CD1c-positive myeloid dendritic cell (primary cell): Measurements from ENCODE around the gene ZNF488.
A peak's percentile ranks its signal among the peaks of the same experiment; 100 is the strongest.

ENCODE experiments used
- DNase-seq: peaks from one replicate; pipeline ENCODE4 v3.0.0-alpha.2; 2016; ENCODE audit errors: extremely low spot score

ZNF488 gene

DNA sequence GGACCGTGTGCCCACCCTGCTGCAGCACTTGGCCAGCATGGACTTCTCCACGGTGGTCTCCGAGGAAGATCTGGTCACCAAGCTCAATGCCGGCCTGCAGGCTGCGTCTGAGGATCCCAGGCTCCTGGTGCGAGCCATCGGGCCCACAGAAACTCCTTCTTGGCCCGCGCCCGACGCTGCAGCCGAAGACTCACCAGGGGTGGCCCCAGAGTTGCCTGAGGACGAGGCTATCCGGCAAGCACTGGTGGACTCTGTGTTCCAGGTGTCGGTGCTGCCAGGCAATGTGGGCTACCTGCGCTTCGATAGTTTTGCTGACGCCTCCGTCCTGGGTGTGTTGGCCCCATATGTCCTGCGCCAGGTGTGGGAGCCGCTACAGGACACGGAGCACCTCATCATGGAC lies 34.6 kb downstream of the ZNF488 start:
- DNase-seq: no peak

- no peak for DNase-seq
Measured at GRCh38 chr10:47348661-47349470, 35.2 kb downstream of the ZNF488 start.

- no peak for DNase-seq
Measured at GRCh38 chr10:47348138-47348651, 35.9 kb downstream of the ZNF488 start, which contains the start of gene RBP3. RBP3 (plus strand) TSS chr10:47348363; CDS start chr10:47348485, 122 bp downstream.

DNA sequence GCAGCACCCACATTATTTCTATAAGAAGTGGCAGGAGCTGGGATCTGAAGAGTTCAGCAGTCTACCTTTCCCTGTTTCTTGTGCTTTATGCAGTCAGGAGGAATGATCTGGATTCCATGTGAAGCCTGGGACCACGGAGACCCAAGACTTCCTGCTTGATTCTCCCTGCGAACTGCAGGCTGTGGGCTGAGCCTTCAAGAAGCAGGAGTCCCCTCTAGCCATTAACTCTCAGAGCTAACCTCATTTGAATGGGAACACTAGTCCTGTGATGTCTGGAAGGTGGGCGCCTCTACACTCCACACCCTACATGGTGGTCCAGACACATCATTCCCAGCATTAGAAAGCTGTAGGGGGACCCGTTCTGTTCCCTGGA lies 36.8 kb downstream of the ZNF488 start:
- no peak for DNase-seq

GRCh38 chr10:47346581-47347302 lies 37.4 kb downstream of the ZNF488 start:
- DNase-seq: no peak

GRCh38 chr10:47344996-47345870 lies 38.9 kb downstream of the ZNF488 start:
- DNase-seq: no peak

GRCh38 chr10:47340608-47341170 lies 43.4 kb downstream of the ZNF488 start:
- peak; percentile 56 for DNase-seq

- DNase-seq: peak; percentile 16
Measured at GRCh38 chr10:47339759-47340607, 44.1 kb downstream of the ZNF488 start.

- no peak for DNase-seq
Measured at GRCh38 chr10:47339186-47339735, 44.8 kb downstream of the ZNF488 start.

GRCh38 chr10:47337310-47337709 lies 46.8 kb downstream of the ZNF488 start:
- DNase-seq: no peak

DNA sequence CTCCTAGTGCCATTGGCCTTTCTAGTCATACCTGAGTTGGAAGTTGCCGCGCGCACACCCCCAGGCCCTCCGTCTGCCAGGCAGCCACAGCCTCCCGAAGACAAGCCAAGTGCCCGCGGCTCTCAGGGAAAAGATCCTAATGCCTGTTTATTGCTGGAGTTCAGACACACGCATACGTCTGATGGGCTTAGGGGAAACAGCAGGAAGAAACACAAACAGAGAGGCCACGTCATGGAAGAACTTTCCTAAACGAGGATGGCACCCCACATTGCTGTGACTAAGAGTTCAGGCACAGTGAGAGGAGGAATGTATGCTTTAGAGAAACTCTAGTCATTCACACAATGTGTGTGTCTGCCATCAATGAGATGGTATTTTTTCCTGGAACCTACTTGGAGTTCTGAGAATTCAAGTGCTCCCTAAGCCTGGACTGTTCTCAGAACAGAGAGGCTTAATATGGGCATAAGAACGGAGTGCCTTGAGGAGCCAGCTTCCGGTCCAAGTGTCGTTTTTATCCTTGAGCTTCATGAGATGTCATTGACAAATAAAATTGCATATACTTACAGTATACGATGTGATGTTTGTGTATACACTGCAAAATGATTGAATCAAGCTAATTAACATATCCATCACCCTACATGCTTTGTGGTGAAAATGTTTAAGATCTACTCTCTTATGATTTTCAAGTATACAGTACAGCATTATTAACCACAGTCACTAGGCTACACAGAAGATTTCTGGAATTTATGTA lies 47.5 kb downstream of the ZNF488 start:
- no peak for DNase-seq

DNA sequence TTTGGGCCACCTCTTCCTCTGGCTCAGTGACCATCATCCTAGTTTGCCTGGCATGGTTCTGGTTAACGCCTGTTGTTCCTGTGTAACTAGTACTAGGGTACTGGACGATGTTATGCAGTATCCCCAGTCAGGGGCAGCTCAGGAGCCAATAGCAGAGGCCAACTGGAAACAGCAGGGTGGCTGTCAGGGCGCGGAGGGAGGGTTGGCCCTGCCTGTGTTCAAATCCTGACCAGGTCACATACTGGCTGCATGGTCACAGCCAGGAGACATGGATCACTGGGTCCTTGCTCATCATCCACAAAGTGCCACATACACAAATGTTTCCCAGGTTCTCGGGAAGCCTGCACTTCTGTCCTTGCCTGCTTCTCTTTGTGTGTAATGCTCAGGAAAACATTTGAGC lies 48.2 kb downstream of the ZNF488 start:
- no peak for DNase-seq

DNA sequence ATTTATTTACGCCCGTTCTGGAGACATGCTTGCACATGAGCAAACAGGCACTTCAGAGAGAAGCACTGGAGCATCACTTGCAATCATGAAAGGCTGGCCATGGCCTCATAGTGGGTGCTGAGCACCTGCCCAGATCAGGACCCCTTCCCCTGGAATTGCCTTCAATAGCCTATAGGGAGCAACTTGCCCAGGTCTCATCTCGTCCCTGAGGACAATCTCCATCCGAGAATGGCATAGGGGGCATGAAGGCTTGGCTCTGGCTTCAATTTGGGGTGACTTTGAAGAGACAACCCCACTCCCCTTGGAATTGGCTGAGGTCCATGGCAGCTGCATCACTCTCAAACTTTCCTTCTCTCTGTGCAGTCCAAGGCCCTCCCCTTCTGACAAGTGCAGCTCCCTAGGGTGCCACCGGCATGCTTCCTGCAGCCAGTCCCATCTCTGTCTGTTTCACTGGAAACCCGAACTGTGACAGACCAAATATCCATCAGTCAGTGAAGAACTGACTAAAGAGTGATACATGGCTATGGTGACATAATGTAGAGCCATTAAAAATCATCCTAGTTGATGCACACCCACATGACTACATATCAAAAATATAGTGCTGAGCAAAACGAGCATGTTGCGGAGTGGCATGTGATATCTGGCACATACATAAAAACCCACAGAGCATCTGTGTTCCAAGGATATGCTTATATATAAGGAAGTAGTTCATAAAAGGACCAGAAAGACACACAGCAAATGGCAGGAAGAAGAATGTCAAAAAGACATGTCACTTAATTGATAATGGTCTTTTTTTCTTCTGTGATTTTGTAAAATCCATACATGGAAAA lies 49.4 kb downstream of the ZNF488 start:
- no peak for DNase-seq

GRCh38 chr10:47333532-47333931 lies 50.6 kb downstream of the ZNF488 start:
- no peak for DNase-seq

GRCh38 chr10:47332946-47333345 lies 51.1 kb downstream of the ZNF488 start:
- DNase-seq: no peak

DNA sequence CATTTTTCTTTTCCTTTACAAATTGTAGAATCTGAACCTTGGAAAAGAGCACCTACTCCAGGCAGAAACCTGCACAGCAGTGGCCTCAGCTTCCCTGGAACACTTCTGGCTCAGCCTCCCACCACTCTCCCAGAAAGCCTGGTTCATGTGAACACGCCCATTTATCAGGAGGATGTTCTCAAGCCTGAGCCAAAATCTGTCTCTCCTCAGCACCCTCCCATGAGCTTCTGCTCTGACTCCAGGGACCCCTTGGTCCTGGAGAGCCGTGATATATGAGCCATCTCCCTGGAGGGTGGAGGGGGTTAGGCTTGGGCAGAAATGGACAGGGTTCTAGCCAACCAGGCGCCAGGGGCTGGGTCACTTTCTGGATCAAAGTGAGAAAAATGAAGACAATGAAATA lies 51.7 kb downstream of the ZNF488 start:
- no peak for DNase-seq

DNA sequence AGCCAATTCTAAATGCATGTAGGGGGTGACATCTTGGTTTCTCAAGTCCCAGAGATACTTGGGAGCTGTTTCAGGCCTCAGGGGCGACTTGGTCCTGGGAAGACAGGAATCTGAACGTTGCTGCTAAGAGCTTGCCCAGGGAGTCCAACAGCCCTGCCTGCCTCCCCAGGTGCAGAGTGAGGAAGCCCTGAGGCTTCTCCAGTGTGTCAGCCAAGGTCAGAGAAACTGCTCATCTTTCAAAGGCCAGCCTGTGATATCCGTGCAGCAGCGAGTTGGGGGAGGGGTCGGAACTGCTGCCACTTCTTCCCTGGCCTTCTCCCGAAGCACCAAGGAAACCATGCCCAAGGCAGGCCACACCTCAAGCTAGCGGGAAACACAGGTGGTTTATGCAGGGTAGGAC lies 52.1 kb downstream of the ZNF488 start:
- no peak for DNase-seq

- DNase-seq: no peak
Measured at GRCh38 chr10:47331491-47331890, 52.6 kb downstream of the ZNF488 start.

- DNase-seq: no peak
Measured at GRCh38 chr10:47330804-47331203, 53.3 kb downstream of the ZNF488 start.
